SW 1271 (cell line): ENCODE results near the gene MYCBP2.
"Not testable (repeated sequence)": the region's sequence is repeated elsewhere in the genome, so short reads cannot be mapped to it uniquely, and the experiment has no call there.

Experiments
- DNase-seq, 2 experiments: peaks; one replicate each; lab custom pipeline; 2025; lab: John Stamatoyannopoulos, UW

The MYCBP2 gene

DNA sequence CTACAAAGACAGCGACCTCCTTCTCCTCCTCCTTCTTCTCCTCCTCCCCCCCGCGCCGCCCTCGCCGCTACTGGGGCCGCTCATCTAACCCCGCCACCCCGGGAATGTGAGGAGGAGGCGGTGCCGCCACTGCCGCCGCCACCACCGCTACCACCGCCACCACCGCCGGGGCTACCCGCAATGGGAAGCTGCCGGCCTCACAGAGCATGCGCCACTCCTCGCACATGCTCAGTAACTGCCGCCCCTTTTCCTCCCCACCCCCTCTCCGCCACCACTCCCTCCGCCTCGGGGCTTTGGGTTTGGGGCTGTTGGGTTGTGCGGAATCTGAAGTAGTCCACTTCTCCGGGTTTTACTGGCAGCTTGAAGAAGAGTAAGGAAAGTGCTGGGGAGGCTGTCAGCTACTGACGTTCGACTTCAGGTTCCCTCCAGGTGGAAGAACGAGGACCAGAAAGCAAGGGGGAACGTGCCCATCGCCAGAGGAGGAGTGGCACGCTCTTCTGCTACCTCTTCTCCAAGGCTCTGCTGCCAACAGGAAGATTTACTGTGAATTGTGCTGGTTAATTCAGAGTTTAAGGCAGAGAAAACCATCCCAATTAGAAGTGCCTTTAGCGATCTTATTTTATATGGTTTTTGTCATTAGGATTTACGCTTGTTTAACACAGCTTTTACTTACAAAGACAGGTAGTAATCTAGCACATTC, at the start of gene MYCBP2:
TSS of gene MYCBP2 (minus strand) at position 190 of the 700 bp plus-strand sequence. CDS start 319 bp downstream, outside the sequence.
- peak; percentile 89 to 93 for DNase-seq

GRCh38 chr13:77375560-77376108, 48.7 kb upstream of the MYCBP2 start:
- no peak for DNase-seq

DNA sequence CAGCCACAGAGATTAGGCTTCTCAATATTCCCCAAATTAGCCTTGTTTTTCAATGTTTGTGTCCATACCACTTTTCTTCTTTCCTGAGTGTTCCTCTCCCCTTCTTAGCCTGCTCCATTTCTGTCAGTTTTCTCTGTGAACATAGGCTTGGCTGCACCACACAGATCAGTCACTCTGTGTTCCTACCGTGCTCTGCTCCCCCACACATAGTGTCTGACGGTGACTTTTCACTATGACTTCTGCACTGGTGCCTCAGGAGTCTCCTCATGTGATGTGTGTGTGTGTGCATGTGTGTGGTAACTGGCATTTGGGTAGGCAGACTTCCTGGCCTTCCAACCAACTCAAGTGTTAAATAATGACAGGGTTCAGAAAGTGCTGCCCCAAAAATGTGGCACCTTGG, 47.9 kb upstream of the MYCBP2 start:
- DNase-seq: no peak

DNA sequence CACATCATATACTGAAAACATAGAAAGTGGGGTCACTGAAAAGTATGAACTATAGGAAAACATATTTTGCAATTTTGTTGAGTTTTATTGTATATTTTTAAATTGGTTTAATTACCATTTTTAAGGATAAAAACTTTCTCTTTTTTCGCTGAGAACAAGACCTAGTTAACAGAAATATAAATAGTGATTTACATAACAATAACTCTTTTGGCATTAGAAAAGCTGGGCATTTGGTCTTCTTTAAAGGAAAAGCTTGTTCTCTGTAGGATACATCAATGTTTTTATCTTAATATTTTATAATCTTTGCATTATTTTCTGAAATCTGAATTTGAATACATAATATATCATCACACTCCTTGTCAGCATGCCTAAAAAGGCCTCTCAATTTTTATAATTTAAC, 47.4 kb upstream of the MYCBP2 start:
- DNase-seq: no peak

- DNase-seq: no peak
Measured at GRCh38 chr13:77373502-77373901, 46.6 kb upstream of the MYCBP2 start.

DNA sequence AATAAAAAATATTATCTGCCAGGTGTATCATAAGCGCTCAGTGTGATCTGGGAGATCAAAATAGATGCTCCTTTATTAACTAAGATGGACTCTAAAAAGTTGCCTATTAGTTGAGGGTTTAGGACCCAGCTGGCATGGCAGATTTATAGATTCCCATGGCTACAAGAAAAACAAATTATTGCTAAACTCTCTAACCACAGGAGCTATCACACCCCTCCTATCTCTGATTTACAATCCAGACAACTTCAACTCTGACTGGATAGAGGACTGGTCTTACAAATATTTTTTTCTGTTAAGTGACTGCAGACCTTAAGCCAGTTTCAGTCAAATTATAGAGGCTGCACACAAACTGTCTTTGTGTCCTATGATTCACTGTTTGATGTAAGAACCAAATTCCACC, 45.4 kb upstream of the MYCBP2 start:
- DNase-seq: no peak

GRCh38 chr13:77370888-77371287, 44.0 kb upstream of the MYCBP2 start:
- DNase-seq: no peak

GRCh38 chr13:77362166-77362565, 35.3 kb upstream of the MYCBP2 start:
- DNase-seq: no peak

DNA sequence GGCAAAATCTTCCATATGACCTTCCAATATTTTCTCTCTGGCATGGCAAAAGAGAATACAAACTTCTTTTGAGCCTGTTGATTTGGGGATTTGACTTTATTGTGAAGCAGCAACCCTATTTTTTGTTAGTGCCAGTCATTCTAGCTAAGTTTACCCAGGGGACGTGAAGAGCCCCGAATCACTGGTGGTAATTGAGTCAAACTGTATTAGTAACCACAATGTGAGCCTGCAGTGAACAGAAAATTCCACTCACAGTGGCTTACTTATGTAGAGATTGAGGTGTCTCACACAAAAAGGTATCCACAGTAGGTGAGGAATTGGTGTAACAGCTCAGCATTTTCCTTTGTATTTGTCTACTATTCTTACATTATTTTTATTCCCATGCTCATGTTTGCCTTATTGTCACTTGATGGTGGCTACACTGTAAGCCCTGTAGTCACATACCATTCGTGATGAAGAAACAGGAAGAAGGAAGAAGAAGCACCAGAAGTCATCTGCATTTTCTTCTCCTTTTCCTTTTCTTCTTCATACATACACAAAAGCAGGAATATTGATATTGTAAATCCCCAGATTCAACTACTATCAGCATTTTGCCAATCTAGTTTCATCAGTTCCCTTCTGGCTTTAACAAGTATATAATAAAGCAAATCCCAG, 33.3 kb upstream of the MYCBP2 start:
- DNase-seq: no peak

- DNase-seq: no peak
Measured at GRCh38 chr13:77359171-77359570, 32.3 kb upstream of the MYCBP2 start.

DNA sequence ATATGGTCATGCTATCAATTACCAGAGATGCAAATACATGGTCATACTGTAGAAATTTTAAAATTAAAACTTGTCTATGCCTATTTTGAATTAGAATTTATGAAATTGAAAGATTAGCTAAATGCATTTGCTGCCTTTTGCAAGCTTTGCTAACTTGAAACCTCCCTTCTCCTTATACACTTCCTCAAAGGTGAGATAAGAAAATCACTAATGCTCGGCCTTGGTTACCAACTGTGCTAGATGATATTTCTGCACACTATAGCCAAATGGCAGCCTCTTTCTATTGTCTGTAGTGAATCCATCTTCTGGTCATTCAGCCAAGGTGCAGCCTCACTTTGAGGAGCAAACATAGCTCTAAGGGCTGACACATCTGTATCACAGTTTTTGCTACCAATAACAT, 31.1 kb upstream of the MYCBP2 start:
- no peak for DNase-seq

DNA sequence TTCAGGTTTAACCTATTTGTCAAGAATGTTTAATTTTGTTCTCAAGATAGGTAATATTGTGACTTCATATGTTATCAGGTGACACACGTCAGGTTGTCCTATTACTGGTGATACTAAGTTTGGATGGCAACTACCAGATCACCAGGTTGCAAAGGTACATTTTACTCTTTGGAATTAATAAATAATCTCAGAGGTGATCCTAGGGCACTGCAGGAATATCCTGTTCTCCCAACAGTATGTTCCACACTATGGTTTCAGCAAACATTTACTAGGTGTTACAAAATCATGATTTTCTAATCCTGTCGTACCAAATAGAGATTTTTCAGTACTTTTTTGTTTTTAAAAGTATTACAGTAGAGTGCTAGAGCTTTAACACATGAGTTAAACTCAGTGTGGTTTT, 29.3 kb upstream of the MYCBP2 start:
- no peak for DNase-seq

- DNase-seq: no peak
Measured at GRCh38 chr13:77353995-77354394, 27.1 kb upstream of the MYCBP2 start.

- no peak for DNase-seq
Measured at GRCh38 chr13:77351315-77351714, 24.4 kb upstream of the MYCBP2 start.

GRCh38 chr13:77350811-77351210, 23.9 kb upstream of the MYCBP2 start:
- DNase-seq: no peak

- DNase-seq: no peak
Measured at GRCh38 chr13:77349365-77349764, 22.5 kb upstream of the MYCBP2 start.

- not testable (repeated sequence) for DNase-seq
Measured at GRCh38 chr13:77347351-77347750, 20.5 kb upstream of the MYCBP2 start.

- no peak for DNase-seq
Measured at GRCh38 chr13:77345150-77345780, 18.4 kb upstream of the MYCBP2 start.

- no peak for DNase-seq
Measured at GRCh38 chr13:77343841-77344240, 16.9 kb upstream of the MYCBP2 start.

DNA sequence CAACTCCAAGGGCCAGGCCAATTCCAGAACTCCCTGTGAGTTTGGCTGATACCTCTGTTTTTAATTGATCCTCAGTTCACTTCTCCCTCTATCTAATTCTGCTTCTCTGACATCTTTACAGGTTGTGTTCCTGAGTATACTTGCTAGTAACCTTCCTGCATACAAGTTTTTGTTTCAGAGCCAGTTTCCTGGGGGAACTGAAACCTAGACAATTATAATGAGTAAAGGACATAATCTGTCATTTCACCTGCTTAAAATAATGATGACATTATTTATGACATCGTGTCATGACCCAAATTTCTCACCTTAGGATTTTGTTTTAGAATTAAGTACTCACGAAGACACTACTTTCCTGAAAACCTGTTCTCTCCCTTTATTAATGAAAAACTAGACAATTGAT, 12.5 kb upstream of the MYCBP2 start:
- no peak for DNase-seq

- no peak for DNase-seq
Measured at GRCh38 chr13:77338961-77339401, 12.1 kb upstream of the MYCBP2 start.

- no peak for DNase-seq
Measured at GRCh38 chr13:77338329-77338728, 11.4 kb upstream of the MYCBP2 start.

DNA sequence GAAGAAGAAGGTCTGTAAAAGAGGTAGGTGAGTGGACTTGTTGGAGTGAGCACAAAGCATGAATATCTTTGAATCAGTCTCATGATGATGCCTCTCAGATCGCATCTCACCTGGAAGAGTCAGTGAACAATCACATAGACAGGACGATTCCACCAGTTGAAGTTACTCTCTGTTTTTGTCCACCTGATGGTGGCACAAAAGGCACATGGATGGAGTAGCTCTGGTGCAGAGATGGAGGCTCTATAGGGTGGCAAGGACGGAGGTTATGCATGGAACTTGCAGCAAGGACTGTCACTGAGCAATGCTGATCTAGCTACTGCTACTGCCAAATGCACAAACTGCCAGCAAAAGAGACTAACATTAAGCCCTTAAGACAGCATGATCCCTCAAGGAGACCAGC, 10.3 kb upstream of the MYCBP2 start:
- DNase-seq: no peak
